ENCODE measurements around the gene ITFG1.

GRCh38 chr16:47470810-47471209 lies 9.9 kb upstream of the ITFG1 start:
- TF ChIP-seq, protein P1, sequence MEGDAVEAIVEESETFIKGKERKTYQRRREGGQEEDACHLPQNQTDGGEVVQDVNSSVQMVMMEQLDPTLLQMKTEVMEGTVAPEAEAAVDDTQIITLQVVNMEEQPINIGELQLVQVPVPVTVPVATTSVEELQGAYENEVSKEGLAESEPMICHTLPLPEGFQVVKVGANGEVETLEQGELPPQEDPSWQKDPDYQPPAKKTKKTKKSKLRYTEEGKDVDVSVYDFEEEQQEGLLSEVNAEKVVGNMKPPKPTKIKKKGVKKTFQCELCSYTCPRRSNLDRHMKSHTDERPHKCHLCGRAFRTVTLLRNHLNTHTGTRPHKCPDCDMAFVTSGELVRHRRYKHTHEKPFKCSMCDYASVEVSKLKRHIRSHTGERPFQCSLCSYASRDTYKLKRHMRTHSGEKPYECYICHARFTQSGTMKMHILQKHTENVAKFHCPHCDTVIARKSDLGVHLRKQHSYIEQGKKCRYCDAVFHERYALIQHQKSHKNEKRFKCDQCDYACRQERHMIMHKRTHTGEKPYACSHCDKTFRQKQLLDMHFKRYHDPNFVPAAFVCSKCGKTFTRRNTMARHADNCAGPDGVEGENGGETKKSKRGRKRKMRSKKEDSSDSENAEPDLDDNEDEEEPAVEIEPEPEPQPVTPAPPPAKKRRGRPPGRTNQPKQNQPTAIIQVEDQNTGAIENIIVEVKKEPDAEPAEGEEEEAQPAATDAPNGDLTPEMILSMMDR (CRISPR knock-in tag; IDR thresholded peaks at IDR 0.05), result no peak
- TF ChIP-seq ARID2 (CRISPR knock-in tag; IDR thresholded peaks at IDR 0.05; ENCODE audit: borderline replicate concordance), result no peak
- no peak for TF ChIP-seq NFRKB (IDR thresholded peaks at IDR 0.05)

All from HepG2 (cell line).